Muscle of leg (tissue), 11 donors: ENCODE measurements around the gene ABCD3. TPM values are rescaled to one million over a fixed set of nuclear protein-coding genes. Genes with fewer than 3 reads are reported as not detected.

Experiments used
- DNase-seq: peaks from one replicate; pipeline ENCODE4 v3.0.0; 2013
- H3K27ac ChIP-seq: one replicate; pipeline ENCODE4 v1.5.1; 2013; ENCODE audit warnings: mild to moderate bottlenecking, low read length, control low read depth
- H3K27me3 ChIP-seq: one replicate; pipeline ENCODE4 v1.6.1; 2013; ENCODE audit warnings: low read length; ENCODE audit not compliant: control insufficient read depth, insufficient read depth
- H3K36me3 ChIP-seq: one replicate; pipeline ENCODE4 v1.6.1; 2013; ENCODE audit warnings: low read length; ENCODE audit not compliant: control insufficient read depth, insufficient read depth
- H3K4me1 ChIP-seq: one replicate; pipeline ENCODE4 v1.6.1; 2013; ENCODE audit warnings: low read length; ENCODE audit not compliant: control insufficient read depth, insufficient read depth
- H3K4me3 ChIP-seq: one replicate; pipeline ENCODE4 v1.5.1; 2013; ENCODE audit warnings: low read length, control low read depth
- H3K9me3 ChIP-seq: replicated peaks from 2 replicates; pipeline ENCODE4 v1.6.1; 2013; ENCODE audit warnings: low read depth, low read length; ENCODE audit not compliant: control insufficient read depth
- WGBS: methylation state at CpG from one replicate; pipeline ENCODE4 v1.1.5; 2013; ENCODE audit warnings: missing lambda C conversion rate; ENCODE audit not compliant: insufficient coverage; 5-methylcytosine and 5-hydroxymethylcytosine counted together
- polyA plus RNA-seq, 8 donors: library from polyadenylated mRNA; unstranded; fragments of 120-200 nt; gene quantifications; one replicate each; pipeline versions ENCODE4 v1.2.1 to v1.2.3, GENCODE V29; 2013; ENCODE audit warnings: inconsistent platforms in 1 of 8, low replicate concordance in 1 of 8; ENCODE audit not compliant: insufficient read length in 8 of 8, insufficient read depth in 1 of 8
- total RNA-seq: library from RNA; stranded (reverse); fragments of 120-200 nt; gene quantifications from one replicate; pipeline ENCODE4 v1.2.4, GENCODE V29; 2013

Gene ABCD3
- total and polyA plus RNA-seq, 9 donors, result 19.9 to 28.1 (median 24.1) TPM

DNA sequence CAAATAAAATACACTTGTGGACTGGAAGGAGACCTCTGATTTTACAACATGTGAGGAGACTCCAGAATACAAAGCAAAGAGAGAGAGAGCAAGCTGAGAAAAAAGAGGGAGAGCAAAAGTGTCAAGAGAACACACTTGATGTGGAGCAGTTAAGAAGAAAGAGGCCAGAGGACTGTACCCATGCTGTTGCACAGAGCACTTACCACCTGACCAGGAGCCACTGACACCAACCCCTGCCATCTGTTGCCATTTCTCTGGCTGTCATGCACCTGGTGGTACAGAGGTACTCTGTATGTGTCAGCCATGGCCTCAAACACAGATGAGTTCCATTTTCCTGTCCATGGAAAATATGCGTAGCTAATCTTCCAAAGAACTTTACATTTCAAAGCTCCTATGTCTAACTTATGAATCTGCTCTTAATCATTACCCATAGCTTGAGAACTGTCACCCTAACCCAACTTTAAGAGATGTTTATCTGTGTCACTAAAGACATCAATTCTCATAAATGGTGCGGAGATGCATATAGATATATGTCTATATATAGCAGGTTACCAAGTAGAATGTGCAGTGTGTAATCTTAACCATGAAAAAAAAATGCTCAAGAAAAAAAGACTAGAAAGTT, 32.8 kb upstream of the ABCD3 start:
- Histone ChIP-seq H3K27ac (no peak overlapping the region), H3K4me3 (no peak overlapping the region), H3K4me1 (no peaks in the 10 kb centered on the region), H3K36me3 (no peaks in the 10 kb centered on the region), H3K27me3 (no peaks in the 10 kb centered on the region), H3K9me3 (no peaks in the 10 kb centered on the region)
- DNase-seq, result no peak
- no CpG with 5 or more reads among the region's 2 CpGs for WGBS

DNA sequence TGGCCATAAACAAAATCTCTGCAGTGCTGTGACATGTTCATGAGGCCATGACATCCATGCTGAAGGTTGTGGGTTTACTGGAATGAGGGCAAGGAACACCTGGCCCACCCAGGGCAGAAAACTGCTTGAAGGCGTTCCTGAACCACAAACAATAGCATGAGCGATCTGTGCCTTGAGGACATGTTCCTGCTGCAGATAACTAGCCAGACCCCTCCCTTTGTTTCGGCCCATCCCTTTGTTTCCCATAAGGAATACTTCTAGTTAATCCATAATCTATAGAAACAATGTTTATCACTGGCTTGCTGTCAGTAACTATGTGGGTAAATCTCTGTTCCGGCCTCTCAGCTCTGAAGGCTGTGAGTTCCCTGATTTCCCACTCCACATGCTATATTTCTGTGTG, 28.9 kb upstream of the ABCD3 start:
- Histone ChIP-seq H3K36me3 (no peaks in the 10 kb centered on the region), H3K4me3 (no peak overlapping the region), H3K27me3 (no peaks in the 10 kb centered on the region), H3K27ac (no peak overlapping the region), H3K9me3 (no peaks in the 10 kb centered on the region), H3K4me1 (no peaks in the 10 kb centered on the region)
- DNase-seq, result no peak
- 92% methylated on average over 2 of the region's 4 CpGs for WGBS

DNA sequence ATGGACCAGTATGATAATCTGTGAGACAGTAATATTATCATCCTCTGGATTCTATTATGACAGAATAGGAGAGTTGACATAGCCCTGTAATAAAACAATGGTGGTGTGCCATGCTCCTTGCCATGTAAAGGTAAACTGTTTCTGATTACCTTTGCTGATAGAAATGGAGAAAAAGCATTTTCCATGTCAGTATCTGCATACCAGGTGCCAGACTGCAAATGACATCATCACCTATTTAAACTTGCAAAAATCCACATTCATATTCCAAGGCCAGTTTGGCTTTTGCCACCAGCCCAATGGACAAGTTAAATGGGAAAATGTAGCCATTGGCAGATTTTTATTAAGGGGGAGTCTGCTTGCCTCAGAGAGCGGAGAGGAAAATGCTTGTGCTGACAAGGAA, 23.9 kb upstream of the ABCD3 start:
- no CpG with 5 or more reads among the region's 1 CpG for WGBS
- H3K27ac ChIP-seq, result no peak overlapping the region
- H3K4me3 ChIP-seq, result no peak overlapping the region
- H3K4me1 ChIP-seq, result no peaks in the 10 kb centered on the region
- no peaks in the 10 kb centered on the region for H3K27me3 ChIP-seq
- no peaks in the 10 kb centered on the region for H3K36me3 ChIP-seq
- H3K9me3 ChIP-seq, result no peaks in the 10 kb centered on the region
- no peak for DNase-seq

DNA sequence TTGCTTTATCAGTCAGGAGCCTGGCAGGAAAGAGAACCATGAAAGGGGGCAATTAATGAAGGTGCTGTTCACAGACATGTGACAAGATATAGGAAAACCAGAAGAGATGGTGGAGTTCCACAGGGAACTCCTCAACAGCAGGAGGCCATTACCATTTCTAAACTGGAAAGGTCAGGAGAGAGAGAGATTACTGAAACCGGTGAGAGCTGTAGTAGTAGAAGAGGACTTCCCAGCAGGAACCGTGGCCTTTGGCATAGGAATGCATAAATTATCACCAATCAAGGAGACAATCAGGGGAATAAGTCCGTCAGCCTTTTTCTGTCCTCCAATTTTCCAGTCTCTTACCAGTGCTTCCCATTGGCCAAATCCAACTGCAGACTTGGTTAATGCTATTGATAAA, 23.0 kb upstream of the ABCD3 start:
- Histone ChIP-seq H3K27ac (no peak overlapping the region), H3K27me3 (no peaks in the 10 kb centered on the region), H3K4me1 (no peaks in the 10 kb centered on the region), H3K36me3 (no peaks in the 10 kb centered on the region), H3K4me3 (no peak overlapping the region), H3K9me3 (no peaks in the 10 kb centered on the region)
- no peak for DNase-seq
- WGBS, result 80% methylated on average over 1 of the region's 3 CpGs

DNA sequence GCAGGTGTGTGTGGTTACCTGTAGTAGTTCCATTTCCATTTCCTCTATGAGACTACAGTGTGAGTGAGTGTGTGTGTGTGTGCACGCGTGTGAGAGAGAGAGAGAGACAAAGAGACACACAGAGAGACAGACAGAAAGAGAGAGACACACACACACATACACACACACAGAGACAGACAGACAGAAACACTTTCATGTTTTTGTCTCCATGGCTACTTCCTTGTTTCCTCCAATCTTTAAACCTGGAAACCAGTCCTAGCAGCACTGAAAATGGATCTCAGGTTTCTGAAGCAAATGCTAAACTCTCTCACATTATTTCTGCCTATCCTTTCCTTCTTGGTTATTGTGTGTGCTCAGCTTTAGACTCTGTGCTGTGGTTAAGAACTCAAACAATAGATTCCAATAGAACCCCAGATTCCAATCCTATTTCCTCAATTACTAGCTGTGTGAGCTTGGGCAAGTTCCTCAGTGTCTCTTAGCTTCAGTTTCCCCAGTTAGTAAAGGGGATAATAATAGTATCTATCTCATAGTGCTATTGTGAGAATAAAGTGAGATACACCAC, 22.4 kb upstream of the ABCD3 start:
- WGBS, result no CpG with 5 or more reads among the region's 2 CpGs
- H3K27ac ChIP-seq, result no peak overlapping the region
- H3K4me3 ChIP-seq, result no peak overlapping the region
- H3K27me3 ChIP-seq, result no peaks in the 10 kb centered on the region
- H3K9me3 ChIP-seq, result no peaks in the 10 kb centered on the region
- DNase-seq, result no peak
- no peaks in the 10 kb centered on the region for H3K36me3 ChIP-seq
- H3K4me1 ChIP-seq, result no peaks in the 10 kb centered on the region

DNA sequence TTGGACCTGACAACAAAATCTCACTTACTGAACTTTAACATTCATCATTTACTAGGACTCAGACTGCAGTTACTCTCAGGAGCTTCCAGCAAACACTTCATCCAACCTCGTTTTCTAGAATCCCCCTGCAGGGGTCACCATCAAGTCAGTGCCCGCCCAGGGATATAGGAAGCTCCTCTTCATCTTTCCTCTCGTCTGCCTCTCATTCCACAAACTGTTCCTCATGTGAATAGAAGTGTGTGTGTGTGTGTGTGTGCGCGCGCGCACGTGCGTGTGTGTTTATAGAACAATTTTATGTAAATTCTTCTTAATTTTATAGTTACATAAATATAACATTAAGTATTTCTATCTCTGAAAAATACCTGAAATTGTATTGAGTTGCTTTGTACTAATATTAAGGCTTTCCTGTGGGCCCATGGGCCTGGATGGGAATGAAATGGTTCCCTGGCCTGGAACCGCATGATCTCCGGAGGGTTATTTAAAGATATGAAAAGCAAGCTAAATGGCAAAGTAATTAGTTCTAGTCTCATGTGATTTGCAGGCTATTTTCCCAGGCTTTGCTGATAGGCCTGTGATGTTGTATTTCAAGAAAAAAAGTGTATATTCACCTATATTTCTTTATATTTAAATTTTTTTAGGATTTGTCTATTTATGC, 21.7 kb upstream of the ABCD3 start:
- peak; percentile 35 for DNase-seq
- H3K4me1 ChIP-seq, result no peaks in the 10 kb centered on the region
- no CpG with 5 or more reads among the region's 11 CpGs for WGBS

DNA sequence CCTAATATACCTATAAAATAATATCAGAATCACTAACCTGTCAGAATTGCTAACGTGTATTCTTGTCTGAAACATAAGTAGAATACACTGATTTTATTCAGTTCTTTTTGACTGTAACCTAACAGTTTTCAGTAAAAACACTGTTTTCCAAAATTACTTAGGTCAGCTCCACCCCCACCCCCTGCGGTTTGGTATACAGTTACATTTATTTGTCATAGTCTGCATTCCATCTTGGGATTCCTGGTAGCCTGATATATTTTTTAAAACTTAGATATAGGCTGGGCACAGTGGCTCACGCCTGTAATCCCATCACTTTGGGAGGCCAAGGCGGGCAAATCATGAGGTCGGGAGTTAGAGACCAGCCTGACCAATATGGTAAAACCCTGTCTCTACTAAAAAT, 19.8 kb upstream of the ABCD3 start:
- no peak overlapping the region for H3K27ac ChIP-seq
- WGBS, result 80% methylated on average over 3 of the region's 5 CpGs
- no peaks in the 10 kb centered on the region for H3K27me3 ChIP-seq
- H3K9me3 ChIP-seq, result no peaks in the 10 kb centered on the region
- H3K36me3 ChIP-seq, result no peaks in the 10 kb centered on the region
- DNase-seq, result no peak
- no peak overlapping the region for H3K4me3 ChIP-seq
- no peaks in the 10 kb centered on the region for H3K4me1 ChIP-seq

More for the DNA sequence above, 21.7 kb upstream of the ABCD3 start:
- Histone ChIP-seq H3K4me3 (no peak overlapping the region), H3K9me3 (no peaks in the 10 kb centered on the region), H3K27ac (no peak overlapping the region), H3K27me3 (no peaks in the 10 kb centered on the region), H3K36me3 (no peaks in the 10 kb centered on the region)

DNA sequence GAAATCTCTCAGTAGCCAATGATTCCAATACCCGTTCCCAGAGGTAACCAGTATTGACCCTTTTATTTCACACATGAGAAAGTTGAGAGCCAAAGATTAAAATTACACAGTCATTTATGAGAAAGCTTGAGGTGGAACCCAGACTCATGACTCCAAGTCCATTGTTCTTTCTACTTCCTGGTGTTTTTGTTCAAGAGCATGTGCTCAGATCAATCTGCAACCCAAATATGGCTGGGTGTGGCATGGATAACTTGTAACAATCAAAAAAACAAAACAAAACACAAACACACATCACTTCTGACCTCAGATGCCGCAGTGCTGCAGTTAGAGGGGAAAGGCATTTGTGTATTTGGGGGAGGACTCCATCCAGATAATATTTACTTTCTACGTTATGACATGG, 18.7 kb upstream of the ABCD3 start:
- no peaks in the 10 kb centered on the region for H3K4me1 ChIP-seq
- H3K27ac ChIP-seq, result no peak overlapping the region
- DNase-seq, result no peak
- H3K4me3 ChIP-seq, result no peak overlapping the region
- no CpG with 5 or more reads among the region's 3 CpGs for WGBS
- H3K36me3 ChIP-seq, result no peaks in the 10 kb centered on the region
- no peaks in the 10 kb centered on the region for H3K27me3 ChIP-seq
- H3K9me3 ChIP-seq, result no peaks in the 10 kb centered on the region

DNA sequence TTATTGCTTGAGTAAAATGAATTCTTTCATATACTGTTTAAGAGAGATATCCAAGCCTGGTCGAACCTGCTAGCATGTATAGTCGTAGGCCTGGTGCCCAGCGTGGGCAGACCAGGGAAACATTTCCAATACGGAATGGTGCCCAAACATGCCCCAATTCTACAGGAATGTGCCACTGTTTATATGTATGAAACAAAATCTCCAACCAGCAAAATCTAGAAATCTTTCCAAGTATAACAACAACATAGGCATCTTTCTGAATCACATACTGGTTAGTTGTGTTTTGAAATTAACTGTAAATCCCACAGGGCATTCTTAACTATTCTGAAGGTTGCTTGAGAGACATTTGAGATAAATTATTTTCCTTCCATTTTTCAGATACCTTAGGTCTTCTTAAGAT, 17.0 kb upstream of the ABCD3 start:
- no peaks in the 10 kb centered on the region for H3K4me1 ChIP-seq
- no peak overlapping the region for H3K27ac ChIP-seq
- H3K27me3 ChIP-seq, result no peaks in the 10 kb centered on the region
- WGBS, result no CpG with 5 or more reads among the region's 4 CpGs
- H3K36me3 ChIP-seq, result no peaks in the 10 kb centered on the region
- no peak overlapping the region for H3K4me3 ChIP-seq
- no peak for DNase-seq
- no peaks in the 10 kb centered on the region for H3K9me3 ChIP-seq

DNA sequence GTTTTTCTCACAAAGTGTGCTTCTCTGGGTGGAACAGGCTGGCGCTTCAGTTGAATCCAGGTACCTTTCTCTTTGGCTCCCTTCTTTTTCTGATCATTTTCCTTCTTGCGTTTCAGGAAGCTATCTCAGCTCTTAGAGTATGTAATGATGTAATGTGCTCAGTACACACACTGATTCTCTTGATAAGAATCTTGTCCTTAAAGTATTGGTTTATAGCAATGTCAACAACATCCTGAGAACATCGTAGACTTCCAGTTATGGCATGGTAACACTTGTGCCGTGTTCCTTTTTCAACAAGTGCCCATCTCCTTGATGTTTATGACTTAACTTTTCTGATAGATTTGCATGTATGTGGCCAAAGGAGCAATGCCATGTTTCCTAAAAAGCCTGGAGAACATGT, 11.7 kb upstream of the ABCD3 start:
- Histone ChIP-seq H3K36me3 (no peaks in the 10 kb centered on the region), H3K27ac (no peak overlapping the region), H3K4me3 (no peak overlapping the region), H3K27me3 (no peaks in the 10 kb centered on the region), H3K9me3 (no peaks in the 10 kb centered on the region), H3K4me1 (no peaks in the 10 kb centered on the region)
- DNase-seq, result no peak
- WGBS, result no CpG with 5 or more reads among the region's 4 CpGs
